H4 (cell line): Measurements from ENCODE around the gene CSRP1. TPM values are rescaled to one million over a fixed set of nuclear protein-coding genes. Genes with fewer than 3 reads are reported as not detected.
"Not testable (repeated sequence)": the region's sequence is repeated elsewhere in the genome, so short reads cannot be mapped to it uniquely, and the experiment has no call there.

ENCODE experiments used
- DNase-seq: peaks from one replicate; pipeline ENCODE4 v3.0.0-alpha.2; 2015; ENCODE audit warnings: low spot score
- total RNA-seq: library from RNA; depleted of rRNA; stranded (reverse); fragments of >200 nt; shearing (Covaris generic); gene quantifications from 2 replicates; pipeline ENCODE4 v1.2.3, GENCODE V29; 2014; rRNA removed

The CSRP1 gene
- total RNA-seq, result 402 and 518 TPM in 2 replicates

DNA sequence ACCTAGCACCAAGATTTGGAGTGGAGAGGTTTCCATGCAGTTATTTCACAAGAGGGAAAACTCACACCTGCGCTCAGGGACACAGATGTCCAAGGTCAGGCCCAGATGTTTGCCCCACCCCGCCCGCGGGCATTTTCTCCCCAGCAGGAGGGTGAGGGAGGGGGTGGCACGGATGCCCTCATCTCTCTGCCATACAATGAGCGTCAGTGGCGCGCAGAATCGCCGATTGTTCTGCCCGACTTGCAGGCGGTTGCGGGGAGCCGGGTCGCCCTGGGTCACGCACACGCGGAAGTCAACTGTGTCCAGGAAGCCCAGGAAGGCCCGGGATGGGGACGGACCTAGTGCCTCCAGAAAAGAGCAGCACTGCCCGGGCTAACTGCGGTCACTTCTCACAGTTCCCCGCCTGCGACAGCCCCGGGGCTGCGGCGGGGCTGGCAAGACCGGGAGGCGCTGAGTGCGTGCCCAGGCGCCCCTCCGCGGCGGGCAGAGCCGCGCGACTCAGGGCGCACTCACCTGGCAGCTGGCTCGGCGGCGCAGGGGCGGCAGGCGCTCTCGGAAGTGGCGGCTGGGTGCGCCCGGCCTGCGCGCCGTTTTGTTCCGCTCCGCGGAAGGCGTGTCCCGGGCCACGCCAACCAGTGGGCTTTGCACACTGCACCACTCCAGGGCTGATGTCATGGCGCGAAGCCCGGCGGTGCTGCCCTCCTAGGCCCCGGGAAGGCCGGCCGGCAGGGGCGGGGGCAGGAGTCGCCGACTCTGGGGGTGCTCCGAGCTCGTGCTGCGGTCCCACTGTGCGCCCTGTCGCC, at the start of gene CSRP1:
TSS of gene CSRP1 (minus strand) at position 567 of the 803 bp plus-strand sequence. CDS start 10,820 bp downstream, outside the sequence.
- DNase-seq, result peak; percentile 74

- DNase-seq, result no peak
Observed at GRCh38 chr1:201555593-201555945, 48.6 kb upstream of the CSRP1 start.

DNA sequence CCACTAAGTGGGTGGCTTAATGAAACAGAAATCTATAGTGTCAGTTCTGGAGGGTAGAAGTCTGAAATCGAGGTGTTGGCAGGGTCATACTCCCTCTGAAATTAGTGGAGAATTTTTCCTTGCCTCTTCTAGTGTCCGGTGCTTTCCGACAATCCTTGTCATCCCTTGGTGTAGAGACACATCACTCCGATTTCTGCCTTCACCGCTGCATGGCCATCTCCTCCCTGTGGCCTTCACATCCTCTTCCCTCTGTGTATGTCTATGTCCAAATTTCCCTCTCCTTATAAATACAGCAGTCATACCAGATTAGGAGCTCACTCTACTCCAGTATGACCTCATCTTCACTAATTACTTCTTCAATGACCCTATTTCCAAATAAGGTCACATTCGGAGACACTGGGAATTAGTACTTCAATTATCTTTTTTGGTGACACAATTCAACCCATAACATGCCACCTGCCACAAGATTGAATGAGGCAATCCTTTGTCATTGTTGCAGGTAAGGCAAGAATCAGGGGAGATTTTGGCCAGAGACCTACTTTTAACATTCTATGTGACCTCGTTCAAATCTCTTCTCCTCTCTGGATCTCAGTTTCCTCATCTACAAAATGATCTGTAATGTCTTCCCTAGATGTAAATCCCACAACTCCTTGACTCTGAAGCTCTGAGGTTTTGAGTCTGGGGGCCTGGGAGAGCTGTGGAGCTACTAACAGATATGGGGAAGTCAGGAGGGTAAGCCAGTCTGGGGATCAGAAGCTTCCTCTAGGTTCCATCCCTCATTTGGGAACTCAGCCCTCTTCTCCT, 48.1 kb upstream of the CSRP1 start:
- no peak for DNase-seq

- DNase-seq, result no peak
Observed at GRCh38 chr1:201554190-201554600, 47.3 kb upstream of the CSRP1 start.

DNA sequence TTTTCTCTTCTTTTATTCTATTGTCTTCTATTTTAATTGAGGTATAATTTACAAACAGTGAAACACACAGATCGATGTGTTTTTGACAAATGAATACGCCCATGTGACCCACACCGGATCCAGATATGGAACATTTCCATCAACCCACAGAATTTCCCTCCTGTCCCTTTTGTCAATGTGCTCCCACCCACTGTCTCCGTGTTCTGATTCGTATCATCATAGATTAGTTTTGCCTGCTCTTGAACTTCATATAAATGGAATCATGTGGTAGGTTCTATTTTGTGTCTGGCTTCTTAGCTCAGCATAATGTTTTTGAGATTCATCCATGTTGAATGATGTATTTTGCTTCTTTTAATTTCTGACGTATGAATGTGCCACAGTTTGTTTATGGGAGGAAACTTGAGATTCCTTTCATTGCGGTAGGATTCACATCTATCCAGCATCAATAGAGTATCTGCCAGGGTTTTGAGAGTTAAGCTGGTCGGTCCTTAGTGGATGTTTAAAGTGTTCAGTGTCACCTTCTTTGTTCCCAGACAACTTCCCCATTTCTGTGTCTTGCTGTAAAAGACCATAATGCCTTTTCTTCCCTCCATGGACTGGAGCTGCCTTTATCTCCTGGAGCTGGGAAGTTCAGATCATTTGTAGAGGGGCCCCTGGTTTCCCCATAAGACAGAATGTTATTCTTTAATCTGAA, 46.7 kb upstream of the CSRP1 start:
- DNase-seq, result no peak

DNA sequence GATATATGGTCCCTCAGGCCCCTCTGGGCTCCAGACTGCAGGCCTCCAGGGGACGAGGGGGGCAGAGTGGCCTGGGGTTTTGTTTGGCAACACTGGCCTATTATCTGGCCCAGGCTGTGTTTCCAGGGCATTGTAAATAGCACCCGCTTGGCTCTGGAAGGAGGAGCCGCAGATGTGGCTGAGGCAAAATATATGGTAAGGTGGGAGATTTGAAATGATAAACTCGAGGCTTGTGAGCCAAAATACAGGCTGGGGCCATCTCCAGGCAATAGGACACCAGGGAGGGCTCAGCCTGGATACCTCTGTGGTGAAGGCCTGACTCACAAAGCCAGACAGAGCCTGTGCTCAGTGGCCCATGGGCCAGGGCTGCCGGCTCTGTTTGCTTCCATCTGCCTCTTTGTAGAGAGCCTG, 46.0 kb upstream of the CSRP1 start:
- DNase-seq, result no peak

- DNase-seq, result peak; percentile 82
Observed at GRCh38 chr1:201551877-201552731, 45.2 kb upstream of the CSRP1 start.

GRCh38 chr1:201551096-201551495, 44.2 kb upstream of the CSRP1 start:
- DNase-seq, result no peak

DNA sequence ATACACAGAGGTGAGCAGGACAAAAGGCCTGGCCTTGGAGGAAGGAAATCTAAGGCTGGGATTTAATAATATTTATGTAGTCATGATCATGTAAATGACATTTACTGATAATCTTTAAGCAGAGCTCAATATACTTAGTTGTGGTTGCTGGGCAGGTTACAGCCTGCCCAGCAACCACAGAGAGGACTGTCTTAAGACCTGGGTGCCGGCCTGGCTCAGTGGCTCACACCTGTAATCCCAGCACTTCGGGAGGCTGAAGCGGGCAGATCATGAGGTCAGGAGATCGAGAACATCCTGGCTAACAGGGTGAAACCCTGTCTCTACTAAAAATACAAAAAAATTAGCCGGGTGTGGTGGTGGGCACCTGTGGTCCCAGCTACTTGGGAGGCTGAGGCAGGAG, 42.6 kb upstream of the CSRP1 start:
- DNase-seq, result not testable (repeated sequence)

GRCh38 chr1:201545851-201546492, 39.0 kb upstream of the CSRP1 start:
- no peak for DNase-seq

DNA sequence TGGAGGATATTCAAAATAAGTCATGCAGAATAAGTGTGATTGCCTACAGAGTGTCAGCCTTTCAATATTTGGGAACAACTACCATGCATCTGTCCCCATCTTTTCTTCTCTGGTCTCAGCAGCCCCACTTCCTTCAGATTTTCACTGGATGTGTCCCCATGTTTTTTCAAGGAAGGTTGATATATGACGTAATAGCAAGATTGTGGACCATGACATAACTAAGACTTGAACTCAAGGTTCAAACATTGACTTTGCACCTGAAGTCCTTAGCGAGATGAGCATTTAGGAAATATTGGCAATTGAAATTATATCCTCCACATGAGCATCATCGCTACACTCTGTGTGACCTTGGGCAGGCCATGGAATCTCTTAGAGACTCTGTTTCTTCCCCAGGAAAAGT, 37.8 kb upstream of the CSRP1 start:
- DNase-seq, result no peak

- no peak for DNase-seq
Observed at GRCh38 chr1:201543871-201544642, 37.1 kb upstream of the CSRP1 start.

DNA sequence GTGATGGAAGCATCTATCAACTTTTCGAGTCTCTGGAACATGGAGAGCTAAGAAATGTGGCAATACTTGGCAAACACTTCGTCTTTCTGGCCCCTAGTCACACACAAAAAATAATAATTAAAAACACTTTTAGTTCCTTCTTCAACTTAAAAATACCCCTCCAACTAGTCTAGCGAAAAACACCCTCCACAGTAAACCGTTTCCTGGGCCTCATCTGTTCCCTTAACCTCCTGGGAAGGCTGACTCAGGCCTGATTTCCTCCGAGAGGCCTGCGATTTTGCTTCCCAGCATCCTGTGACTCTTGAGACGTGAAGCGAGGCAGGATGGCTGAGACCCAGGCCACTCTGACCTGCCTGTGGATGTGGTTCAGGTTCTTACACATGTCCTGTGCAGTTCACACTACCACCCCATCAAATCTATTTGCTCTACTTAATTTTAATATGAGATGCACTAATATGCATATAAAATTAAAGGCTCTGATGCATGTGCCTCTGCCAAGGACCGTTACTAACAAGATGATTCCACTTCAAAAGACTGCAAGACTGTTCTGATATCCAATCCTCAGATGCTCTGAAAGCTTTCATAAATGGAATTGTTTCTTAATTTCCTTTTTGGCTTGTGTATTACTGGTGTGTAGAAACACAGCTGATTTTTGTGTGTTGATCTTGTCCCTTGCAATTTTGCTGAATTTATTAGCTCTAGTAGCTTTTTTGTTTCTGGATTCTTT, 35.5 kb upstream of the CSRP1 start:
- DNase-seq, result no peak

DNA sequence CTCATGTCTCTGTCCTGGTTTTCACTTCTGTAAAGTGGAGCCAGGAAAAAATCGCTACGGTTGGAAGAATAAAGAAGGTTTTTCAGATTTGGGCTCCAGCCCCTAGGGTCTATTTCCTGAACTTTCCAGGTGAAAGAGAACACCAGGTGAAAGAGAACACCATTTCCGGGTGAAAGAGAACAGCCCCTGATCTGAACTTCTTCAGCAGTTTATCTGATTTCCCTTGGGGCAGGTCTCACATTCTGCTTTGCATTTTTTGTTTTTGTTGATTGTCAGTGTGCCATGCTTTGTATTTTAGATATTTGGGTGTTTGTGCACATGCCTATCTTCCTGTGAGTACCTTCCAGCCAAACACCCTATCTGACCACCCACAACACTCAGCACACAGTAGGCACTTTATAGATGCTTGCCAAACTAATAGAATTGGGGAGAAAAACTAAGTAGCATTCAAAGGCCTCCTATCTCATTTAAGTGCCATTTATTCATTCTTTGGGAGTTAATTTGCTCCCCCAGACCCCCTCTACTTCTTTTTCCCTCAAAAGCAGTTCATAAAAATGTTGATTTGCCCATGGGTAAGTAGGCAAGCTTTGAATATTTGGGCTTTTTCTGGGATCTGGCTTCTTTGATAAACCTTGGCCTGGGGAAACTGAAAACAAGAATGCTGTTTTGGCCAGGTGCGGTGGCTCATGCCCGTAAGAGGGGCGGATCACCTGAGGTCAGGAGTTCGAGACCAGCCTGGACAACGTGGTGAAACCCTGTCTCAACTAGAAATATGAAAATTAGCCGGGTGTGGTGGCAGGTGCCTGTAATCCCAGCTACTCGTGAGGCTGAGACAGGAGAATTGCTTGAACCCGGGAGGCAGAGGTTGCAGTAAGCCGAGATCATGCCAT, 34.2 kb upstream of the CSRP1 start:
- DNase-seq, result no peak

DNA sequence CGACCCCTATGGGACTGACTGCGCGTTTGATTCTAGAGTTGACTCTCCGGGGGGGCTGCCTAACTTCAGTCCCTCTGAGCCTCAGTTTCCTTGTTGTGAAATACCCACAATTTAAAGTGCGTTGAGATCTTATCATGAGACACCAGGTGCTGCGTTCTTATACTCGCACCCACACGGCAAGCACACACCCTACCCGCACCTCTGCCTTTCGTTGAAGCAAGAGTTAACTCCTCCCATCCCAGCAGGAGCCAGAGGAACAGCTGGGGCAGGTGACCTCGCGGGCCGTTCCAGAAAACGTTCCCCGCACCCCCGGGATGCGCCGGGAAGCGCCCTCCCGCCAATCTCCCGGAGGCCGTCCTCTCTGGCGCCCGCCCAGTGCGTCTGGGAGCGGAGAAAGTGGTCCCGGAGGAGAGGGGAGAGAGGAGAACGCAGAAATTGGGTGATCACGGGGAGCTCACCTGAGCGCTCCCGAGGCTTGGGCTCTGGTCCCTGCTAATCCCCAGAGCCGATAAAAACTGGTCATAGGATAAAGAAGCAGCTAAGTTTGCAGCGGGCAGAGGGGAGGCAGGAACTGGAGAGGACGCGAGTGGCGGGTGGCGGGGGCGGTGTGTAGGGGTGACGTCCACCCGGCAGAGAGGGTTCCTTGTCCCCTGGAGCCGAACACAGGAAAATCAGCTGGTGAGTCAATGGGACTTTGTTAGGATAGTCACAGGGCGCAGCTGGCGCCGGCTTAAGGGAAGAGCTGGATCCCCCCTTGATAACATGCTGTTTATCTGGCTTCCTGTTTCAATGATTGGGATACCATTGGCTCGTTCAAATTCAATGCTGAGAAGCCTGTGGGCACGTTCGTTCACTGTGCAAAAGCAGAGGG, 32.9 kb upstream of the CSRP1 start:
- peak; percentile 54 for DNase-seq

- DNase-seq, result peak; percentile 88
Observed at GRCh38 chr1:201538612-201539551, 32.0 kb upstream of the CSRP1 start, which contains the start of gene NAV1. TSS of gene NAV1 (plus strand) at chr1:201539127. CDS start at chr1:201622885, 83,758 bp downstream.
